Stimulated activated CD8-positive, alpha-beta memory T cell treated with anti-CD3 and anti-CD28 coated beads, Interleukin-7, amount 100 ng/mL, for 48 hours (primary cell): ENCODE data around the gene LRGUK.
"Not testable (repeated sequence)": the region's sequence is repeated elsewhere in the genome, so short reads cannot be mapped to it uniquely, and the experiment has no call there.

Experiments used
- DNase-seq, 2 donors: peaks; one replicate each; pipeline ENCODE4 v3.0.0-alpha.2; 2020; ENCODE audit warnings: low read depth in 1 of 2; ENCODE audit errors: extremely low read depth in 1 of 2

Gene LRGUK

GRCh38 chr7:134231296-134231695, 104.2 kb downstream of the LRGUK start:
- DNase-seq, result not testable (repeated sequence)

DNA sequence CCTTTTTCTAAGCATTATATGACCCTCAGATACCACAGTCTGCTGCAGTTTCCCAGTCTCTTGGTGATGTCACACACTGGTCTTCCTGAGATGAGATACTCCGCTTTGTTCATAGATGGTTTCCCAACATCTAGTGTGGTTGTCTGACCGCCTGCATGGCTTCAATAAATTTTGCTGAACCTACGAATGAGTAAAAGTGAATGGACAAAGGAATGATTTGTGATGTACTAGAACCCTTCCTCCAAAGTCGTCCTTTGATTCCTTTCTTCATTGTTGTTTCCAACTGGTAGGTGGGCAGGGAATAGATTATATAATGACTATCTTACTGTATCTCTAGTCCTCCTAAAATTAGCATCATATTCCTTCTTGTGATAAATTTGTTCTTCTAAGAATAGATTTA, 107.1 kb downstream of the LRGUK start:
- DNase-seq, result no peak

GRCh38 chr7:134245253-134245652, 118.1 kb downstream of the LRGUK start:
- DNase-seq, result no peak

GRCh38 chr7:134246347-134246746, 119.2 kb downstream of the LRGUK start:
- DNase-seq, result no peak

DNA sequence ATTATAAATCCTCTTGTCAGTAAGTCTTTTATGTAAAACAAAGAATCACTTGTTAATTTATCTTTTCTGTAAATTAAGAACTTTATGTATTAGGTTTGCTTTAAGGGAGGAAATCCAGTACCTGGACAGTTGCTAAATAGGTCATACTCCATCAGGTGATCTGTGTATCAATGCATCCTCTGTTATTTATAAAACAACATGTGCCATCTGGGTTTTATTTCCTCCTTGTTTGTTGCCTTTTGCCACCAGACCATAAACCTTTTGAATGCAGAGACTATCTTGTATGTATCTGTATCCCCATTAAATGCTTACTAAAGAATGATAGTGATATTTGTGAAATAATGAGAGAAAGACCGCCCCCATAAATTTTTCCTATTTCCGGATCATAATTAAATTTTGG, 119.6 kb downstream of the LRGUK start:
- no peak for DNase-seq

GRCh38 chr7:134248196-134248595, 121.1 kb downstream of the LRGUK start:
- no peak for DNase-seq

DNA sequence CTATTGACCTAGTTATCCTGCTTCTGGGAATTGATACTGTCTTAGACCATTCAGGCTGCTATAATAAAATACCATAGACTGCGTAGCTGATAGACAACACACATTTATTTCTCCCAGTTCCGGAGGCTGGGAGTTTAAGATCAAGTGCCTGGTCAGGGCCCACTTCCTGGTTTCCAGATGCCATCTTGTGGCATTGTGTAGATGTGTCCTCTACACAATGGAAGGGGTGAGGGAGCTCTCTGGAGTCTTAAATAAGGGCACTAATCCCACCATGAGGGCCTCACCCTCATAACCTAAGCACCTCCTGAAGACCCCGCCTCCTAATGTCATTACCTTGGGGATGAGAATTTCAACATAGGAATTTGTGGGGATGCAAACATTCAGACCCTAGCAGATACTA, 127.2 kb downstream of the LRGUK start:
- DNase-seq, result no peak

DNA sequence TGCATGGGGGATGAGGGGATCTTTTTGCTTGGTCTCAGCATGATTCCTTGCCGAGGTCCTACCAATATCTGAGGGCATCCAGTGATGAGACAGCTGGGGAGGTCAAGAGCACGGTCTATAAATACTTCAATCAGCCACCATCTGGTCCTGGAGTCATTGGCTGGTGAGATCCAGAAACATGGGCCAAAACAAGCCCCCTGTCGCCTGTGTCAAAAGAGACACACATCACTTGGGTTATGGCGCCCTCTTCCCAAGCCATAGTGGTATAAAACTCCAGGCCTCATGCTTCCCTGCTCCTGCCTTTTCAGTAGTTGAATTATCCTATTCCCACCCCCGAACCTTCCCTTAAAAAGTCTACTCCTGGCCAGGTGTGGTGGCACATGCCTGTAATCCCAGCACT, 128.7 kb downstream of the LRGUK start:
- no peak for DNase-seq

DNA sequence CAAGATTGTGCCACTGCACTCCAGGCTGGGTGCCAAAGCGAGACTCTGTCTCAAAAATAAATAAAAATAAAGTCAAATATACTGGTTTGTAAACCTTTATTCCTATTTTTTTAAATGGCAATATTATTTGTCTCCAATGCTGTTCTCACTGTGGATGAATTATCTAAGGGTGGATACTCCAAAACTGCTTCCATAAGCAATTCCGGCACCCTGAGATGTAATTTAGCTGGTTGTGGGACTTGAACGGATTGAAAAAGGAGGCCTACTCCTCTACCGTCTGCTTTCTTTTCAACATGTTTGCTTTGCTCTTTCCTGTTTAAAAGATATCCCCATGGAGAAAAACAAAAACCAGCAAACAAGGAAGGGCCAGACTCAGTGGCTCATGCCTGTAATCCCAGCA, 135.2 kb downstream of the LRGUK start:
- no peak for DNase-seq

DNA sequence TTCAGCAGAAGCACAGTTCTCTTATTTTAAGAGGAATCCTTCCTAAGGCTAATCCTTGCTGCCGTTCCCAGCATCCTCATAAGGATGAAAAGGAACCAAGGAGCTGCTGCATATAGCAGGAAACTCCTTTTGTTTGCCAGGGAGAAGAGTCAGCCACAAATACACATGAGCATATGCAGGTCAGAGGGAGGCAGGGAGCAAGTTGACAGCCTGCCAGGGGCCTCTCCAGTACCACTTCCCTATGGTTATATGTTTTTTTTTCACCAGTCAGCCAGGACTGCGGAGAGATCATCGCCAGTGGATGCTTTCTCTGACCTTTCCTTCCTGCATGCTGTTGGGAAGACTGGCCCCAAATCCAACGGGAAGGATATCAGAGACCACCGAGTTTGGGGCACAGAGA, 149.8 kb downstream of the LRGUK start:
- DNase-seq, result no peak

DNA sequence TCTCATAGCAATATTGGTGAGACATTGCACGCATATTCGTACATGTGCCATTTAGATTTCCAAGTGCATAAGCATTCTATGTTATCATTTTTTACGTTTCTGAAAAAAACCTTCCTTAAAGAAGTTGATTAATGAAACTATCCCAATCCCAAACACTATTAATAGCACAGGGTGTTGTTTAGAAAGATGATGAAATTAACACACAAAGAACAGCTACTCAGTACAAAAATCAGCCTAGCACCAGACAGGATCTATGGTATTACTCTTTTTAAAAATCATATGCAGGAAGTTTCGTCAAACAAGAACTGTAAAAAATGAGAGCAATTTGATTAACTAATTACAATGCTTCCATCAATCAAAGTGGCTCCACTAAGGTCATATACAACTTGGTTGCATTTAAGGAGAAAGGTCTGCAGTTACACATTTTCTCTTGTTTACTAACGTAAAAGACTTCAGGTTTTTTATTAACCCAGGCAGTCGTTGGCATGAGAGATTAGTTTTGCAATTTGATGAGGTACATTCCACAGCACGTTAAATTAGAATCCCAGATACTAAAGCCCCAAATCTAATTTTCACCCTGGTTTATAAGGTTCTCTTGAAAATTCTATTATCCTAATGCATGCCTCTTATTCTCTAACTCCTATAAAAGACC, 151.5 kb downstream of the LRGUK start:
- DNase-seq, result no peak

DNA sequence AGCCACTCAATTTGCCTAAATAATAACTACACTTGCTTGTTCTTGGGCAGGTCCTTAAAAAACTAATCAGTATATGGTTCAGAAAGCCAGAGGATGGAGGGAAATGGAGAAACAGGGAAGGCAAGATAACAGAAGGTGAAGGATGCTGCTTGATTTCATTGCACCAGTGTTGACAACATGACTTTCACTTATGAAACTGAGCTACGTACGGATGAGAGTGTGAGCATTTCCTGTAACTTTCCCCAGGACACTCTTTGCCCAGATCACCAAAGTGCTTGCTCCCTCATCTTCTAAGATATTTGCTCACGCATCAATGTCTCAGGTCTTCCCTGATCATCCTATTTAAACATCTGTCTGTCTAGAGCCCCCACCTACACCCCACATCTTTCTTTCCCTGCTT, 152.2 kb downstream of the LRGUK start:
- no peak for DNase-seq

DNA sequence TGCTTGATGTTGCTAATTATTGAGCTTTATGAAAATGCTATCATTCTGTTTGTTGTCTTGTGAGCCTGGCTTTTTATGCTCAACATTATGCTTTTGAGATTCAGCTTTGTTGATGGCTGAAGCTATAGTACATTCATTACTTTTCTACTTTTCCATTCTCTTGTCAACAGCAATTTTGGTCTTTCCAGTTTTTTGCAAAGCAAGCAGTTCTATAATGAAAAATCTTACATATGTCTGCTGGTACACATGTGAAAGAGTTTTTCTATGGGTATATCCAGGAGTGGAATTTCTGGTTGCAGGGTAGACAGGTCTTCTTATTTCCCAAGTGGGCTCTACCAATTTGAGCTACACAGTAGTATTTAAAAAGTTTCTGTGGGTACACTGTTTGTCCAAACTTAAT, 152.8 kb downstream of the LRGUK start:
- no peak for DNase-seq

- no peak for DNase-seq
Measured at GRCh38 chr7:134280508-134280907, 153.4 kb downstream of the LRGUK start.

GRCh38 chr7:134284011-134284410, 156.9 kb downstream of the LRGUK start:
- no peak for DNase-seq

- DNase-seq, result no peak
Measured at GRCh38 chr7:134284952-134285351, 157.8 kb downstream of the LRGUK start.

DNA sequence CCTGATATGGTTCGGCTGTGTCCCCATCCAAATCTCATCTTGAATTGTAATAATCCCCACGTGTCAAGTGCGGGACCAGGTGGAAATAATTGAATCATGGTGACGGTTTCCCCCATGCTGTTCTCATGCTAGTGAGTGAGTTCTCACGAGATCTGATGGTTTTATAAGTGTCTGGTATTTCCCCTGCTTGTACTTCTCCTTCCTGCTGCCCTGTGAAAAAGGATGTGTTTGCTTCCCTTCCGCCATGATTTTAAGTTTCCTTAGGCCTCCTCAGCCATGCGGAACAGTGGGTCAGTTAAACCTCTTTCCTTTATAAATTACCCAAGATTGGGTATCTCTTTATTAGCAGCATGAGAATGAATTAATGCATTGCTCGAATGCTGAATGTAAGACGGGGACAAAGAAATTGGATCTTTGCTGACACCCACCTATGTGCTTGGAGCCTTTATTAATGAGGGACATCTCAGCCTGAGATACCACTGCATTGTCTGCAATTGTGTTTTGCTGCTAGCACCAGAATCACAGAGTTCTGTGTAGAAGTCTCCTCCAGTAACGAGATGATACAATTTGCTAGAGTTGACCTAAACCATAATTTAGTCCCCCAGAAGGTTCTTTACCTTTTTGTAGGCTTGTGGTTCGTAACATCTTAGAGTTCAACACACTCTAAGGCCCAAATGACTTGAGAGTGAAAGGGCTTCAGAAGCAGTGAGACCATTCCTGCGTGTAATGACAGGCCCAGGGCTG, 160.9 kb downstream of the LRGUK start:
- no peak for DNase-seq

GRCh38 chr7:134289423-134289822, 162.3 kb downstream of the LRGUK start:
- no peak for DNase-seq

DNA sequence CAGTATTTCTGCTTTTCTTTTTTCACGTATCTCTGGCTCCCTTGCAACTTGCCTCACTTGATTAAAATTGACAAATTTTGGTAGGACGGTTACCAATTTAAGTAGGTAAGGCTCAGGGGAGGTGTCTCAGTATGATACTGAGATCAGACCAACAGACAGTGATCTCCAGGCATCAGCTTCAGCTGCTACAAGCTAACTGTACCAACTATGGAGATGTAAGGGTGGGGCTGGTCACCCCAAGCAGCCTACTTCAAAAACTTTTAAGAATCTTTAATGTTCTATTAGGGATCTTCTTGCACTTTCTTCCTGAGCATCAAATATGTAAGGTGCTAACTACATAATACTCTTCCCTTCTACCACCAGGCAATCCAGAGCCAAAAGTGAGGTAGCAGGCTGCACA, 162.7 kb downstream of the LRGUK start:
- no peak for DNase-seq

GRCh38 chr7:134290286-134290685, 163.1 kb downstream of the LRGUK start:
- no peak for DNase-seq

- no peak for DNase-seq
Measured at GRCh38 chr7:134293002-134293740, 166.0 kb downstream of the LRGUK start.

DNA sequence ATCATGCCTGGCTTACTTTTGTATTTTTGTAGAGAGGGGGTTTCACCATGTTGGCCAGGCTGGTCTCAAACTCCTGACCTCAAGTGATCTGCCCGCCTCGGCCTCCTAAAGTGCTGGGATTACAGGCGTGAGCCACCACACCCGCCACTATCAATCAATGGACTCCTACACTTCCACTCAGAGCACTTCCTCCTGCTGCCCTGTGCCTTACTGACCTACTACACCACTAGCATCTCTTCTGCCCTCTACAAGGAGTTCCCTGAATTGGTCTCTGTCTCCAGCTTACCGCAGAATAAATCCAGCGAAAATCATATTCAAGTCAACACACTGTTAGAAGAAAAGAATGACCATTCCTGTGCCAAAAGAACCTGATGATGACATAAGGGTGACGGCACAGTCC, 168.8 kb downstream of the LRGUK start:
- not testable (repeated sequence) for DNase-seq
